ENCODE data around the gene SPATA9.

Gene SPATA9

GRCh38 chr5:95615164-95615467 is 67.7 kb downstream of the SPATA9 start:
- no peak for DNase-seq

GRCh38 chr5:95613514-95613913 is 69.3 kb downstream of the SPATA9 start:
- DNase-seq = no peak

GRCh38 chr5:95611396-95611795 is 71.4 kb downstream of the SPATA9 start:
- no peak for DNase-seq

- no peak for DNase-seq
Measured at GRCh38 chr5:95610546-95610945, 72.2 kb downstream of the SPATA9 start.

- no peak for DNase-seq
Measured at GRCh38 chr5:95609711-95610110, 73.1 kb downstream of the SPATA9 start.
